Measurements from ENCODE around the gene GNPTG. TPM values are rescaled to one million over a fixed set of nuclear protein-coding genes. Genes with fewer than 3 reads are reported as not detected.

GNPTG gene
- total and polyA plus RNA-seq, 9 of the 15 experiments (the other 6 are each of a cell fraction or from before 2014, with no cell fraction given): 0.69 to 33.3 (median 13.6) TPM

DNA sequence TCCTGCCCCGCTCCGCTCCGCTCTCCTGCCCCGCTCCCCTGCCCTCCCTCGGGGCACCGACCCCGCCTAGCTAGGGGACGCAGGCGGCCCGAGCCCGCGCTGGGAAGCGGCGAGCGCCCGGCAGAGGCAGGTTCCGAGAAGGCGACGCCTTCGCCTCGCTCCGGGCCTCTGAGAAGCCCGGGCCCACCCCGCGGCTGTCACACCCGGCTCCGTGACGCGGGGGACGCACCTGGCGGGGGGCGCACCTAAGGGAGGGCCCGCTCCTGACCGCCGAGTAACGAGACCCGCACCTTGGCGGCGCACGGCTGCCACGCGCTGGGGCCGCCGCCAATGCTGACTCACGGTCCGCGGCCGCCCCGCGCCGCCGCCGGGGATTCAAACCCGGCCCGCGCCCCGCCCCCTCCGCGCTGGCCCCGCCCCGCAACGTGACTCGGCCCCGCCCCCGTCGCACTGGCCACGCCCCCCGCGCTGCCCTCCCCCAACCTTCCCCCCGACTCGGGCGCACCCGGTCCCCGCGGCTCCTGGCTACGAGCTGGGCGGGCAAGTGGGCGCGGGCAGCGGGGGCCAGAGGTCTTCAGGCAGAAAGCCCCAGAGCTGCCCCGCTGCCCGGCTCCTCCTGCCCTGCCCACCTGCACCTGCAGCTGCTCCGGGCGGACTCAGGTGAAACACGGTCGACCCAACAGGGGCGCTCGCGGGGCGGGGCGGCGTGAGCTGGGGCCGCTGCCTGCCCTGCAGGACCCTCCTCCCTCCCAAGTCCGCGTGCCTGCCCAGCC is 27.8 kb downstream of the GNPTG start (continued):
- TF ChIP-seq PCBP1 (IDR thresholded peaks at IDR 0.05; ENCODE audit: low read depth, low read length, poor library complexity, severe bottlenecking): peak; percentile 89
- peak; percentile 3; the same call in 1 of the 2 replicates for TF ChIP-seq NFIC (IDR thresholded peaks at IDR 0.05)
- peak; percentile 82 for TF ChIP-seq TBP (optimal IDR thresholded peaks at IDR 0.05; ENCODE audit: low read depth, low read length)
- TF ChIP-seq, protein P1, sequence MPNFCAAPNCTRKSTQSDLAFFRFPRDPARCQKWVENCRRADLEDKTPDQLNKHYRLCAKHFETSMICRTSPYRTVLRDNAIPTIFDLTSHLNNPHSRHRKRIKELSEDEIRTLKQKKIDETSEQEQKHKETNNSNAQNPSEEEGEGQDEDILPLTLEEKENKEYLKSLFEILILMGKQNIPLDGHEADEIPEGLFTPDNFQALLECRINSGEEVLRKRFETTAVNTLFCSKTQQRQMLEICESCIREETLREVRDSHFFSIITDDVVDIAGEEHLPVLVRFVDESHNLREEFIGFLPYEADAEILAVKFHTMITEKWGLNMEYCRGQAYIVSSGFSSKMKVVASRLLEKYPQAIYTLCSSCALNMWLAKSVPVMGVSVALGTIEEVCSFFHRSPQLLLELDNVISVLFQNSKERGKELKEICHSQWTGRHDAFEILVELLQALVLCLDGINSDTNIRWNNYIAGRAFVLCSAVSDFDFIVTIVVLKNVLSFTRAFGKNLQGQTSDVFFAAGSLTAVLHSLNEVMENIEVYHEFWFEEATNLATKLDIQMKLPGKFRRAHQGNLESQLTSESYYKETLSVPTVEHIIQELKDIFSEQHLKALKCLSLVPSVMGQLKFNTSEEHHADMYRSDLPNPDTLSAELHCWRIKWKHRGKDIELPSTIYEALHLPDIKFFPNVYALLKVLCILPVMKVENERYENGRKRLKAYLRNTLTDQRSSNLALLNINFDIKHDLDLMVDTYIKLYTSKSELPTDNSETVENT (CRISPR knock-in tag; IDR thresholded peaks at IDR 0.05): peak; percentile 91
- peak; percentile 69; the same call in 1 of the 2 replicates for TF ChIP-seq GTF2E2 (tag; IDR thresholded peaks at IDR 0.05)
- TF ChIP-seq FOXJ2 (tag; IDR thresholded peaks at IDR 0.05): no peak
- TF ChIP-seq RFX7 (CRISPR knock-in tag; IDR thresholded peaks at IDR 0.05): no peak
- TF ChIP-seq XRCC5 (IDR thresholded peaks at IDR 0.05; ENCODE audit: low read depth, low read length): peak; percentile 33; the same call in 1 of the 2 replicates
- TF ChIP-seq GABPA (tag; conservative IDR thresholded peaks at IDR 0.05; ENCODE audit: low read depth): no peak
- TF ChIP-seq PHF20 (IDR thresholded peaks at IDR 0.05; ENCODE audit: partially characterized antibody): no peak
- peak; percentile 80; the same call in 1 of the 2 replicates for TF ChIP-seq PHB (CRISPR knock-in tag; IDR thresholded peaks at IDR 0.05)
- peak; percentile 95 for TF ChIP-seq HINFP (tag; conservative IDR thresholded peaks at IDR 0.05; ENCODE audit: low read depth)
- TF ChIP-seq VEZF1 (CRISPR knock-in tag; IDR thresholded peaks at IDR 0.05): peak; percentile 79
- TF ChIP-seq ZFX (CRISPR knock-in tag; IDR thresholded peaks at IDR 0.05): peak; percentile 90
- TF ChIP-seq CHD1 (IDR thresholded peaks at IDR 0.05; ENCODE audit: low read length): no peak
- TF ChIP-seq STAG1 (CRISPR knock-in tag; IDR thresholded peaks at IDR 0.05; ENCODE audit: borderline replicate concordance): no peak
- TF ChIP-seq ZNF140 (CRISPR knock-in tag; IDR thresholded peaks at IDR 0.05): no peak
- TF ChIP-seq ZNF696 (CRISPR knock-in tag; conservative IDR thresholded peaks at IDR 0.05): no peak
- TF ChIP-seq TEAD1 (CRISPR knock-in tag; IDR thresholded peaks at IDR 0.05): no peak
- no peak for TF ChIP-seq SMARCC2 (IDR thresholded peaks at IDR 0.05; ENCODE audit: low read depth)
- TF ChIP-seq ZNF224 (CRISPR knock-in tag; IDR thresholded peaks at IDR 0.05): 0 out of 2 replicates have a peak, but pooled peaks have one; percentile 57
- TF ChIP-seq TEAD4 (IDR thresholded peaks at IDR 0.05; ENCODE audit: low read length): no peak
- no peak for TF ChIP-seq TEAD4 (CRISPR knock-in tag; IDR thresholded peaks at IDR 0.05; ENCODE audit: borderline replicate concordance)
- 0 out of 2 replicates have a peak, but pooled peaks have one; percentile 92 for TF ChIP-seq SRSF3 (IDR thresholded peaks at IDR 0.05; ENCODE audit: insufficient read depth, low read length)
